ENCODE results near the gene CYS1. TPM values are rescaled to one million over a fixed set of nuclear protein-coding genes. Genes with fewer than 3 reads are reported as not detected.

The CYS1 gene
- total RNA-seq, 2 donors from 2014 or later = 0.45 TPM; not detected in 1

- H3K4me3 Mint-ChIP-seq = no peak overlapping the region
- no peak for DNase-seq (ENCODE audit: low spot score)
- no peaks in the 10 kb centered on the region for H3K36me3 Mint-ChIP-seq
- H3K27ac Mint-ChIP-seq = no peak overlapping the region
- peaks cover 3 to 5% of the 10 kb centered on the region in 2 donors for H3K4me1 Mint-ChIP-seq (ENCODE audit: low read depth in 2 of 2)
- H3K9me3 Mint-ChIP-seq = no peaks in the 10 kb centered on the region
- peaks cover 16 to 39% of the 10 kb centered on the region in 2 donors for H3K27me3 Mint-ChIP-seq
- no peak for ATAC-seq
Observed at GRCh38 chr2:10085043-10085667, 4.9 kb upstream of the CYS1 start.

GRCh38 chr2:10084223-10084865, 4.1 kb upstream of the CYS1 start:
- H3K4me3 Mint-ChIP-seq = no peak overlapping the region
- peaks cover 16 to 39% of the 10 kb centered on the region in 2 donors for H3K27me3 Mint-ChIP-seq
- H3K36me3 Mint-ChIP-seq = no peaks in the 10 kb centered on the region
- peaks cover 3 to 5% of the 10 kb centered on the region in 2 donors for H3K4me1 Mint-ChIP-seq (ENCODE audit: low read depth in 2 of 2)
- no peaks in the 10 kb centered on the region for H3K9me3 Mint-ChIP-seq
- ATAC-seq = no peak
- DNase-seq (ENCODE audit: low spot score) = no peak
- no peak overlapping the region for H3K27ac Mint-ChIP-seq

GRCh38 chr2:10083692-10084211, 3.5 kb upstream of the CYS1 start:
- H3K4me3 Mint-ChIP-seq = no peak overlapping the region
- H3K4me1 Mint-ChIP-seq (ENCODE audit: low read depth in 2 of 2) = peaks cover 5 to 7% of the 10 kb centered on the region in 2 donors
- H3K9me3 Mint-ChIP-seq = no peaks in the 10 kb centered on the region
- H3K27me3 Mint-ChIP-seq = peaks cover 20 to 45% of the 10 kb centered on the region in 2 donors
- no peaks in the 10 kb centered on the region for H3K36me3 Mint-ChIP-seq
- no peak for DNase-seq (ENCODE audit: low spot score)
- H3K27ac Mint-ChIP-seq = no peak overlapping the region
- no peak for ATAC-seq

GRCh38 chr2:10083046-10083445, 2.8 kb upstream of the CYS1 start:
- peaks cover 27 to 52% of the 10 kb centered on the region in 2 donors for H3K27me3 Mint-ChIP-seq

GRCh38 chr2:10080536-10081304, 509 bp upstream of the CYS1 start:
- H3K4me1 Mint-ChIP-seq (ENCODE audit: low read depth in 2 of 2) = peaks cover 5 to 19% of the 10 kb centered on the region in 2 donors
- H3K4me3 Mint-ChIP-seq = peak overlapping the region; percentile 57
- H3K27me3 Mint-ChIP-seq = peaks cover 41 to 73% of the 10 kb centered on the region in 2 donors
- H3K36me3 Mint-ChIP-seq = no peaks in the 10 kb centered on the region
- H3K9me3 Mint-ChIP-seq = no peaks in the 10 kb centered on the region
- peak; percentile 24 to 65 for ATAC-seq
- DNase-seq (ENCODE audit: low spot score) = no peak
- H3K27ac Mint-ChIP-seq = peak overlapping the region in 1 of 2 donors; percentile 32

More at GRCh38 chr2:10083046-10083445, 2.8 kb upstream of the CYS1 start:
- Mint-ChIP-seq H3K9me3 (no peaks in the 10 kb centered on the region), H3K4me1 (ENCODE audit: low read depth in 2 of 2) (peaks cover 5 to 14% of the 10 kb centered on the region in 2 donors), H3K27ac (no peak overlapping the region), H3K4me3 (no peak overlapping the region), H3K36me3 (no peaks in the 10 kb centered on the region)
- no peak for DNase-seq (ENCODE audit: low spot score)
- no peak for ATAC-seq

GRCh38 chr2:10079266-10079869, 843 bp downstream of the CYS1 start:
- no peaks in the 10 kb centered on the region for H3K9me3 Mint-ChIP-seq
- peak; percentile 42 to 58 for ATAC-seq
- peaks cover 43 to 75% of the 10 kb centered on the region in 2 donors for H3K27me3 Mint-ChIP-seq
- H3K27ac Mint-ChIP-seq = peak overlapping the region in 1 of 2 donors; percentile 60
- H3K36me3 Mint-ChIP-seq = no peaks in the 10 kb centered on the region
- peaks cover 5 to 19% of the 10 kb centered on the region in 2 donors for H3K4me1 Mint-ChIP-seq (ENCODE audit: low read depth in 2 of 2)
- no peak for DNase-seq (ENCODE audit: low spot score)
- peak overlapping the region; percentile 77 for H3K4me3 Mint-ChIP-seq

- Mint-ChIP-seq H3K4me1 (ENCODE audit: low read depth in 2 of 2) (peaks cover 5 to 19% of the 10 kb centered on the region in 2 donors), H3K27me3 (peaks cover 44 to 74% of the 10 kb centered on the region in 2 donors), H3K27ac (peak overlapping the region in 1 of 2 donors; percentile 60), H3K36me3 (no peaks in the 10 kb centered on the region), H3K9me3 (no peaks in the 10 kb centered on the region), H3K4me3 (peak overlapping the region; percentile 77)
- DNase-seq (ENCODE audit: low spot score) (no peak), ATAC-seq (no peak)
Observed at GRCh38 chr2:10078704-10079265, 1.4 kb downstream of the CYS1 start.

- no peaks in the 10 kb centered on the region for H3K9me3 Mint-ChIP-seq
- peaks cover 40 to 68% of the 10 kb centered on the region in 2 donors for H3K27me3 Mint-ChIP-seq
- H3K36me3 Mint-ChIP-seq = no peaks in the 10 kb centered on the region
- no peak overlapping the region for H3K27ac Mint-ChIP-seq
- H3K4me3 Mint-ChIP-seq = no peak overlapping the region
- ATAC-seq (no peak), DNase-seq (ENCODE audit: low spot score) (no peak)
- peaks cover 5 to 19% of the 10 kb centered on the region in 2 donors for H3K4me1 Mint-ChIP-seq (ENCODE audit: low read depth in 2 of 2)
Observed at GRCh38 chr2:10078001-10078400, 2.2 kb downstream of the CYS1 start.

- H3K27me3 Mint-ChIP-seq = peaks cover 44 to 59% of the 10 kb centered on the region in 2 donors
- H3K27ac Mint-ChIP-seq = no peak overlapping the region
- H3K4me1 Mint-ChIP-seq (ENCODE audit: low read depth in 2 of 2) = peaks cover 10 to 24% of the 10 kb centered on the region in 2 donors
- no peak for DNase-seq (ENCODE audit: low spot score)
- no peaks in the 10 kb centered on the region for H3K36me3 Mint-ChIP-seq
- no peak for ATAC-seq
- no peaks in the 10 kb centered on the region for H3K9me3 Mint-ChIP-seq
- H3K4me3 Mint-ChIP-seq = no peak overlapping the region
Observed at GRCh38 chr2:10076988-10077527, 3.2 kb downstream of the CYS1 start.

- no peak for ATAC-seq
- Mint-ChIP-seq H3K27ac (no peak overlapping the region), H3K4me1 (ENCODE audit: low read depth in 2 of 2) (peaks cover 10 to 24% of the 10 kb centered on the region in 2 donors), H3K36me3 (no peaks in the 10 kb centered on the region), H3K27me3 (peaks cover 42 to 53% of the 10 kb centered on the region in 2 donors), H3K4me3 (no peak overlapping the region), H3K9me3 (no peaks in the 10 kb centered on the region)
- DNase-seq (ENCODE audit: low spot score) = no peak
Observed at GRCh38 chr2:10076511-10076910, 3.7 kb downstream of the CYS1 start.

GRCh38 chr2:10075571-10076209, 4.5 kb downstream of the CYS1 start:
- Mint-ChIP-seq H3K27me3 (peaks cover 42 to 46% of the 10 kb centered on the region in 2 donors), H3K4me3 (no peak overlapping the region), H3K36me3 (no peaks in the 10 kb centered on the region), H3K9me3 (no peaks in the 10 kb centered on the region), H3K27ac (no peak overlapping the region), H3K4me1 (ENCODE audit: low read depth in 2 of 2) (peaks cover 5 to 21% of the 10 kb centered on the region in 2 donors)
- no peak for DNase-seq (ENCODE audit: low spot score)
- ATAC-seq = no peak

- DNase-seq (ENCODE audit: low spot score) = no peak
- peaks cover 42 to 46% of the 10 kb centered on the region in 2 donors for H3K27me3 Mint-ChIP-seq
- no peaks in the 10 kb centered on the region for H3K36me3 Mint-ChIP-seq
- H3K4me1 Mint-ChIP-seq (ENCODE audit: low read depth in 2 of 2) = peaks cover 5 to 21% of the 10 kb centered on the region in 2 donors
- H3K9me3 Mint-ChIP-seq = no peaks in the 10 kb centered on the region
- ATAC-seq = no peak
- H3K4me3 Mint-ChIP-seq = no peak overlapping the region
- no peak overlapping the region for H3K27ac Mint-ChIP-seq
Observed at GRCh38 chr2:10075101-10075500, 5.1 kb downstream of the CYS1 start.

Measured in natural killer cell treated with Interleukin-12 subunit alpha and Interleukin-12 subunit beta and Interleukin-15 and Interleukin-18, amount 100 ng/mL, for 72 hours (primary cell).